Right ventricle myocardium superior (tissue), 1 donor: ENCODE data around the gene HDAC3. TPM values are rescaled to one million over a fixed set of nuclear protein-coding genes. Genes with fewer than 3 reads are reported as not detected.

ENCODE experiments used
- ATAC-seq: fragments of 200-7000 bp; cut with Tn5 transposase; one replicate; pipeline ENCODE4 v1.9.1; 2020; ENCODE audit warnings: mild to moderate bottlenecking; ENCODE audit not compliant: poor library complexity
- DNase-seq: peaks from one replicate; pipeline ENCODE4 v3.0.0-alpha.2; 2020
- intact Hi-C: fragments of 100-400 bp; cut with DNase I; formaldehyde crosslinking; loops from one replicate; pipeline ENCODE4 v1.11.2; 2022
- total RNA-seq: library from RNA; stranded (reverse); fragmentation: NEBNext Ultra II Directional; extraction: Animal tissue kit (Norgen Biotek cat#: 25700); gene quantifications from one replicate; pipeline ENCODE4 v1.2.1, GENCODE V29; 2021
- donor health status: DM: no; HTN: yes; CAD: no; lungs with severe emphysema.

The HDAC3 gene
- total RNA-seq, 1 donor from 2014 or later = 29.1 TPM

- DNase-seq = peak; percentile 87
- intact Hi-C loops = no loop called here
- ATAC-seq = peak; percentile 91
Measured at GRCh38 chr5:141664733-141665461, 28.2 kb upstream of the HDAC3 start.

- DNase-seq (no peak), ATAC-seq (no peak)
- intact Hi-C loops = no loop called here
Measured at GRCh38 chr5:141663506-141663905, 26.9 kb upstream of the HDAC3 start.

GRCh38 chr5:141662028-141662427 lies 25.4 kb upstream of the HDAC3 start:
- ATAC-seq (no peak), DNase-seq (no peak)

GRCh38 chr5:141657937-141658545 lies 21.4 kb upstream of the HDAC3 start:
- no peak for ATAC-seq
- intact Hi-C loops = no loop called here

More at GRCh38 chr5:141662028-141662427, 25.4 kb upstream of the HDAC3 start:
- intact Hi-C loops = no loop called here

GRCh38 chr5:141657404-141657803 lies 20.8 kb upstream of the HDAC3 start:
- intact Hi-C loops = no loop called here
- ATAC-seq = no peak
- DNase-seq = no peak

More at GRCh38 chr5:141657937-141658545, 21.4 kb upstream of the HDAC3 start:
- no peak for DNase-seq

- intact Hi-C loops = no loop called here
- ATAC-seq (no peak), DNase-seq (no peak)
Measured at GRCh38 chr5:141656396-141656795, 19.7 kb upstream of the HDAC3 start.

GRCh38 chr5:141655020-141655419 lies 18.4 kb upstream of the HDAC3 start:
- no peak for DNase-seq
- no peak for ATAC-seq
- intact Hi-C loops = no loop called here

- ATAC-seq (no peak), DNase-seq (no peak)
- intact Hi-C loops = no loop called here
Measured at GRCh38 chr5:141654298-141654697, 17.6 kb upstream of the HDAC3 start.

GRCh38 chr5:141651728-141652105 lies 15.1 kb upstream of the HDAC3 start:
- no peak for DNase-seq
- peak; percentile 5 for ATAC-seq
- intact Hi-C loops = no loop called here

GRCh38 chr5:141650851-141651727 lies 14.4 kb upstream of the HDAC3 start, which contains the start of gene FCHSD1:
Gene FCHSD1 (minus strand): TSS chr5:141651418. CDS start chr5:141651368, 50 bp downstream.
- peak; percentile 97 for ATAC-seq
- intact Hi-C loops = no loop called here

GRCh38 chr5:141649972-141650371 lies 13.3 kb upstream of the HDAC3 start:
- DNase-seq = no peak
- ATAC-seq = no peak
- intact Hi-C loops = no loop called here

More at GRCh38 chr5:141650851-141651727, 14.4 kb upstream of the HDAC3 start, which contains the start of gene FCHSD1:
- peak; percentile 93 for DNase-seq

- ATAC-seq (no peak), DNase-seq (no peak)
- intact Hi-C loops = no loop called here
Measured at GRCh38 chr5:141649056-141649688, 12.5 kb upstream of the HDAC3 start.

GRCh38 chr5:141647851-141648250 lies 11.2 kb upstream of the HDAC3 start:
- DNase-seq (no peak), ATAC-seq (no peak)
- intact Hi-C loops = no loop called here

- intact Hi-C loops = no loop called here
- DNase-seq = no peak
- ATAC-seq = no peak
Measured at GRCh38 chr5:141647242-141647641, 10.6 kb upstream of the HDAC3 start.

GRCh38 chr5:141646026-141646425 lies 9.4 kb upstream of the HDAC3 start:
- intact Hi-C loops = no loop called here

GRCh38 chr5:141641634-141642267 lies 5.1 kb upstream of the HDAC3 start:
- intact Hi-C loops = no loop called here
- ATAC-seq (no peak), DNase-seq (no peak)

More at GRCh38 chr5:141646026-141646425, 9.4 kb upstream of the HDAC3 start:
- DNase-seq (no peak), ATAC-seq (no peak)

GRCh38 chr5:141640698-141641097 lies 4.0 kb upstream of the HDAC3 start:
- DNase-seq (no peak), ATAC-seq (no peak)

GRCh38 chr5:141640051-141640415 lies 3.4 kb upstream of the HDAC3 start:
- intact Hi-C loops = no loop called here
- no peak for DNase-seq
- no peak for ATAC-seq

More at GRCh38 chr5:141640698-141641097, 4.0 kb upstream of the HDAC3 start:
- intact Hi-C loops = no loop called here
